HG03064 (cell line): ENCODE measurements around the gene NKAIN4.

Experiments
- ATAC-seq: cut with Tn5 transposase; IDR thresholded peaks from one replicate; pipeline ENCODE4 v1.9.1; 2021; ENCODE audit warnings: low read depth; ENCODE audit not compliant: unreplicated experiment

NKAIN4 gene

DNA sequence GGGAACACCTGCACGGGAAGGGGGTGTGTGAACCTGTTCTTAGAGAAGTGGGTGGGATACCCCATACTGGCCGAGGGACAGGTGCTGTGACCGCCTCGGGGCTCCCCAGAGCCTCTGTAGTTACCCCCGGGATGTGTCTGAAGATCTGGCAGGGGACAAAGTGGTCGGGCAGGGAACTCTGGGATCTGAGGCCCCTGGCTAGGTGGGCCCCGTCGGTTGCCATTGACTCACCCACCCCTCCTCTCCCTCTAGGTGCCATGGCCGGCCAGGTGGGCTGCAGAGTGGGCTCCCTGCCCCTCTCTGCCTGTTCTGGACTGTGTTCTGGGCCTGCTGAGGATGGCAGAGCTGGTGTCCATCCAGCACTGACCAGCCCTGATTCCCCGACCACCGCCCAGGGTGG lies 14.3 kb downstream of the NKAIN4 start:
- ATAC-seq: no peak

DNA sequence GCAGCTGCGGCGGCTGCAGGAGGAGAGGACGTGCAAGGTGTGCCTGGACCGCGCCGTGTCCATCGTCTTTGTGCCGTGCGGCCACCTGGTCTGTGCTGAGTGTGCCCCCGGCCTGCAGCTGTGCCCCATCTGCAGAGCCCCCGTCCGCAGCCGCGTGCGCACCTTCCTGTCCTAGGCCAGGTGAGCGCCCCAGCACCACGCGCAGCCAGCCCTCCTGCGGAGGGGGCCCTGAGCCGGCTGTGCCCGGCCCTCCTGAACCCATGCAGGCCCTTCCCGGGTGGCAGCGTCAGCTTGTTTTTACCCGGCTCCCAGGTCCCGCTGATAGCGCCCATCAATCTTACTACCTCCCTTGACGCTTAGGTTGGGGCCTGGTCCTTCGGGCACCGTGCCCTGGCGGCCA lies 14.8 kb downstream of the NKAIN4 start:
- no peak for ATAC-seq

DNA sequence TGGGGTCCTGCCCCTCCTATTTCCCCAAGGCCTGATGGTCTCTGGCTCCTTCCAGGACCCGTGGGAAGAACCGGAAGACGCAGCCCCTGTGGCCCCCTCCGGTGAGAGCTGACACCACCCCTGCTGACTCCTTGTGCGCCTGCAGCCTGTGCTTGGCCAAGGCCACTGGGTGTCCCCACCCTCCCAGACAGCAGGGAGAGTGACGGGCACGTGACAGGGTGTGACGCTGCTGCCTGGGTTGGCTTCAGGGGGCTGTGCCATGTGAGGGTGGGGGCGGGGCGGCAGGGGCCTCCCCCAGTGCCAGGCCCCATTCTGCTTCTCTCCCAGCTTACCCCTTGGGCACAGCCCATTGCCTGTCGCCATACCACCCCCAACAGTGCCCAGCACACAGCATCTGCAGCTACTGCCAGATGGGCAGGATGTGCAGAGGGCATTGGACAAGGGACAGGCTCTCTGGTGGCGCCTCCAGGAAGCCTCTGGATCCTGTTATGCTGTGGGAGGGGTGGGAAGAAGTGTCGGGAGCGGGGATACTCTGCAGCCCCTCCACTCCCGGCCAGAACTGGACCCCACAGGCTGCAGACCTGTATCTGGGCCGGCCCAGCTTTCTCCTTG lies 15.6 kb downstream of the NKAIN4 start:
- ATAC-seq: no peak

- ATAC-seq: no peak
Measured at GRCh38 chr20:63238031-63238430, 16.2 kb downstream of the NKAIN4 start.

- no peak for ATAC-seq
Measured at GRCh38 chr20:63236116-63236837, 18.0 kb downstream of the NKAIN4 start.

GRCh38 chr20:63235399-63235983 lies 18.8 kb downstream of the NKAIN4 start, which contains the start of gene BIRC7:
TSS of gene BIRC7 (plus strand) at chr20:63235905. CDS start at chr20:63236097, 192 bp downstream.
- no peak for ATAC-seq

- no peak for ATAC-seq
Measured at GRCh38 chr20:63234693-63235398, 19.4 kb downstream of the NKAIN4 start.

DNA sequence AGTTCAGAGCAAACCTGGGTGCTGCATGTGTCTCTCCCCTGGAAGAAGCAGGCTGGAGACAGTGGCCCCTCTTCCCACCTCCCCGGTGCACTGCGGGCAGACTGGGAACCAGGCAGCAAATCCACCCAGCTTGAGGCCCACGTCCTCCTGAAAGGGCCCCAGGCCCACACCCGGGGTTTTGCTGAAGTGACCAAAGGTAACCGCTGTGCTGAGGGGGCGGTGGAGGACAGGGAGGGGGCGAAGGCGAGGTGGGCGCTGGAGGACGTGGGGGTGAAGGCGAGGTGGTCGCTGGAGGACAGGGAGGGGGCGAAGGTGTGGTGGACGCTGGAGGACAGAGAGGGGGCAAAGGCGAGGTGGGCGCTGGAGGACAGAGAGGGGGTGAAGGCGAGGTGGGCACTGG lies 20.3 kb downstream of the NKAIN4 start:
- ATAC-seq: no peak

DNA sequence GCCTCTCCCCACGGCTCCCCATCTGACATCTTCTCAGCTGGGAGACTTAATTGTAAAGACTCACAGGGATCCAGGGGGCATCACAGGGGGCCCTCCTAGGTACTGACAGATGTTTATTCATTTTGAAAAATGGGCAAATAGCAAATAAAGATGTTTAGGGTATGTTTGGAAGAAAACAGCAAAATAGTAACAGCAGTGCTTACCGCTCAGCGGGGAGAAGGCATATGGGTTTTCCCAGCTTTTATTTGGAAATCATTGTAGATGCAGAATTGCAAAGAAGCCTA lies 21.3 kb downstream of the NKAIN4 start:
- ATAC-seq: no peak

DNA sequence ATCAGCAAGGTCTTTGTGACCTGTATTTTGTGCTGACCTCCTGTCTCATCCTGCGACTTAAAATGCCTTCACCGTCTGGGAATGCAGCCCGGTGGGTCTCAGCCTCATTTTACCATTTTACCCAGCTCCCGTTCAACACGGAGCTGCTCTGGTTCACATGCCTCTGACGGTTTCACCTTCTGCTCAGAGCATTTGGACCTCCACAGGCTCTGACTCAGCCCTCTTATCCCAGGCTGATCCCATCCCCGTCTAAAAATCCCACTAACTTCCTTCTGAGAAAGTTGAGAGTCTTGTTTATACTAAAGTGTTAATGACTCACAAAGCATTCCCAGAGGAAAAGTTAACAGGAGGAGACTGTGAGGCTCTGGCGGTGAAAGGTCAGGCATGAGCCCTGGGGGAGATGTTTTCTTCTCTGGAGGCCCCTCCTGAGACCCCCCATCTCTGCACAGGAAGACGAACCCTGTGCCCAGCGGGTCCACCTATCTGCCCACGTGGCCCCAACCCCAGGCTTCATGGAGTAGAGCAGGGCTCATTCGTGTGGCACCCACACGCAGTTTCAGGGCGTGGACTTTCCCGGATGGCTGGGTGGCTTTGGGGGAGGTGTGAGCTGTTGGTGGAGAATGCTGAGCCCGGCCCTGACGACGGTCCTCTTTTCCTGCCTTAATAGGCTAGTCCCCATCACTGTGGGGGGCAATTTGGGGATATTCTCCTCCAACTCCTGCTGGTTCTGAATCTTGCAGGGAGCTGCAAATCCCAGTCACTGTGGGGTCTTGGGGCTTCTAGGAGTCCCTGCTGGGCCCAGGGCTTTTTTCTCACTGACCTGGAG lies 21.8 kb downstream of the NKAIN4 start:
- ATAC-seq: no peak

DNA sequence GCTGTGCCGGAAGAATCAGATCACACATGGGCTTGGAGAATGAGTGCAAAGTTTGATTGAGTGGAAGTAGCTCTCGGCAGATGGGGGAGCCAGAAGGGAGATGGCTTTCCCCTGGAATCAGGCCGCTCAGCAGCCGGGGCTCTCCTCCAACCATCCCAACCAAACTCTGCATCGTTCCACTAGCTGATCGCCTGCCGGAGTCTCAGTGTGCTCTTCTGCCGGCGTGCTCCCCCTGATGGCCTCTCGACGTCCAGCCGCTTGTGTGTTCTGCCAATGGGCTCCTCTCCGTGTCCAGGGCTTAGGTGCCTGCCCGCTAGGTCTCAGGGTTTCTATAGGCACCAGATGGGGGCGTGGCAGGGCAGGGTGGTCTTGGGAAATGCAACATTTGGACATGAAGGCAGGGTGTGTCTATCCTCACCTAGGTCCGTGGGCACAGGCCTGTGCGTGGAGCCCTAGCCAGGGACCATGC lies 23.4 kb downstream of the NKAIN4 start:
- ATAC-seq: no peak

GRCh38 chr20:63228806-63229205 lies 25.5 kb downstream of the NKAIN4 start:
- ATAC-seq: no peak

DNA sequence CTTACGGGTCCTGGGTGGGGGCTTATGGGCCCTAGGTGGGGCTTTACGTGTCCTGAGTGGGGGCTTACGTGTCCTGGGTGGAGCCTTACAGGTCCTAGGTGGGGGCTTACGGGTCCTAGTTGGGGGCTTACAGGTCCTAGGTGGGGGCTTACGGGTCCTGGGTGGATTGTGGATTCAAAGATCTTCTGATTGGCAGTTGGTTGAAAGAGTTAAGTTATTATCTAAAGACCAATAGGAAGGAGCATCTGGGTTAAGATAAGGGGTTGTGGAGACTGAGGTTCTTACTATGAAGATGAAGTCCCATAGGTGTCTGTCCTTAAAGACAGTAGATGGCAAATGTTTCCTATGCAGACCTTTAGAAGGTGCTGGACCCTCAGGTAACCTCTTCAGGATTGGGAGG lies 27.0 kb downstream of the NKAIN4 start:
- no peak for ATAC-seq

DNA sequence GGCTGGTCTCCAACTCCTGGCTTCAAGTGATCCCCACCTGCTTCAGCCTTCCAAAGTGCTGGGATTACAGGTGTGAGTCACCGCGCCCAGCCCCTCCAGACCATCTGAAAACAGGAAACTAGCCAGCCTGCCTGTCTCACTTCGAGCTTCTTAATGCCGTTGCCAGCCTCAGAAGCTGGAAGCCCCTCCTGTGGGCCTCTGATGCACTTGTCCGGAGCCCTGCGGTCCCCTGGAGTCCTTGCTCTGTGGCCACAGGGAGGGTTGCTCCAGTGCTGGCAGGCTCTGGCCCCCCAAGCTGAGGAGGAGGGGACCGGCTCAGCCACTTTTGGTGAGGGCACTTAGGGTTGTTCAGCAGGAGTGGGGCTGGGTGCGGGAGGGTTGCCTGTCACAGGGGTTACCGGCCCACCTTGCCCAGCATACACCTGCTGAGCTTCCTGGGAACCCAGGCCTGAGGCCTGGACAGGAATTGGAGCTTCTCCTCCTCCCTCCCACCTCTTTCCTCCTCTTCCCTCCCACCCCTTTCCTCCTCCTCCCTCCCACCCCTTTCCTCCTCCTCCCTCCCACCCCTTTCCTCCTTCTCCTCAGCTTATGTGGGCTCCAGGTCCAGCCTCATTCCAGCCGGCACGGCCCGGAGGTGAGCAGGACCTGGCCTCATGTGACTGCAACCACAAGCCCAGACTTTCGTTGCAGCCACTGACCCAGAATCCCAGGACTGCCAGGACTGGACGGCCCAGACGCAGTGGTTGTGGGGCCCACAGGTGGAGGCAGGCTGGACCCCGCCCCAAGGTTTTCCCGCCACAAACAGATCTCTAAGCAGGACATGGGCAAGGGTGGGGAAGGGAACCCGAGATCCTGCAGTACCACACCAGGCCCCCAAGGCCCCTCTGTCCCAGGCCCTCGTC lies 28.0 kb downstream of the NKAIN4 start:
- ATAC-seq: no peak

DNA sequence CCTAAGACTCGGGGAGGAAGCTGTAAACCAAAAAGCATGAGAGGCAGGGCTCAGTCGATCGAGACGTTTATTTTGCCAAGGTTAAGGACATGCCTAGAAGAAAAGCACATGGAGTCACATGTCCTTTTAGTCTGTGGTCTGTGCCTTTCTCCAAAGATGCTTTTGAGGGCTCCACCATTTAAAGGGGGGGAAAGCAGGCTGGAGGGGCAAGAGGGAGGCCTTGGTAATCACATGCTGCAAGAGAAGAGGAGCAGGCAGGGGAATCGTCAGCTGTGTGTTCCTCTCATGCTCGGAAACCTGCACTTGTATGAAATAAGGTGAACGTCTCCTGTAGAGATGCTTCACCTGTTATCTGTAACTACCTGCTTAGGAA lies 29.2 kb downstream of the NKAIN4 start:
- no peak for ATAC-seq

GRCh38 chr20:63224412-63225081 lies 29.7 kb downstream of the NKAIN4 start:
- ATAC-seq: no peak

DNA sequence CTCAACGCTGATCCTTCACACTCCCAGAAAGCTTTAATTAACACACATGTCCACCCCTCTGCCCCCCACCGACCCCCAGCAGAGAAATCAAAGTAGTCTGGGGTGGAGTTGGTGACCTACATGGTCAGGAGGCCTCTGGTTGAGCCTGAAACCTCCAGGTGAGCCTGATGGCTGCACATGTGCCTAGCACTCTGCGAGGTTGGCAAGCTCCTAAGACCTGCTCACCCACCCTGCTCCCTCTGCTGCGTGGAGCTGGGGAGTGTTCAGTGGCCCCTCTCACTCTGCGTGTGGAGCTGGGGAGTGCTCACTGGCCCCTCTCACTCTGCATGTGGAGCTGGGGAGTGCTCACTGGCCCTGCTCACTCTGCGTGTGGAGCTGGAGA lies 30.4 kb downstream of the NKAIN4 start:
- no peak for ATAC-seq

- no peak for ATAC-seq
Measured at GRCh38 chr20:63223121-63223825, 31.0 kb downstream of the NKAIN4 start.

- no peak for ATAC-seq
Measured at GRCh38 chr20:63222541-63222940, 31.7 kb downstream of the NKAIN4 start.
